HG03108 (cell line): ENCODE results near the gene SPG7.

ENCODE experiments used
- ATAC-seq: cut with Tn5 transposase; IDR thresholded peaks from one replicate; pipeline ENCODE4 v1.9.1; 2021; ENCODE audit warnings: moderate library complexity; ENCODE audit not compliant: unreplicated experiment

The SPG7 gene

GRCh38 chr16:89511374-89511773, 3.2 kb downstream of the SPG7 start:
- no peak for ATAC-seq

GRCh38 chr16:89512453-89512852, 4.2 kb downstream of the SPG7 start:
- ATAC-seq: no peak

GRCh38 chr16:89517128-89517527, 8.9 kb downstream of the SPG7 start:
- ATAC-seq: no peak

- ATAC-seq: no peak
These were observed 11.7 kb downstream of the SPG7 start for GRCh38 chr16:89519881-89520280.

- no peak for ATAC-seq
These were observed 14.1 kb downstream of the SPG7 start for GRCh38 chr16:89522287-89522686.

GRCh38 chr16:89523680-89524344, 15.6 kb downstream of the SPG7 start:
- no peak for ATAC-seq

- ATAC-seq: no peak
These were observed 17.1 kb downstream of the SPG7 start for GRCh38 chr16:89525146-89525913.

GRCh38 chr16:89529097-89529496, 20.9 kb downstream of the SPG7 start:
- ATAC-seq: no peak

GRCh38 chr16:89530401-89531381, 22.5 kb downstream of the SPG7 start:
- no peak for ATAC-seq

- ATAC-seq: no peak
These were observed 23.8 kb downstream of the SPG7 start for GRCh38 chr16:89531821-89532526.

- no peak for ATAC-seq
These were observed 26.1 kb downstream of the SPG7 start for GRCh38 chr16:89534252-89534756.

- ATAC-seq: no peak
These were observed 28.2 kb downstream of the SPG7 start for GRCh38 chr16:89536371-89536770.

GRCh38 chr16:89536886-89537548, 28.8 kb downstream of the SPG7 start:
- ATAC-seq: no peak

GRCh38 chr16:89537549-89537925, 29.3 kb downstream of the SPG7 start:
- no peak for ATAC-seq

- ATAC-seq: no peak
These were observed 30.1 kb downstream of the SPG7 start for GRCh38 chr16:89538286-89538685.

GRCh38 chr16:89540557-89540956, 32.4 kb downstream of the SPG7 start:
- ATAC-seq: no peak

- ATAC-seq: no peak
These were observed 33.6 kb downstream of the SPG7 start for GRCh38 chr16:89541792-89542191.

GRCh38 chr16:89544113-89544512, 35.9 kb downstream of the SPG7 start:
- ATAC-seq: no peak

- ATAC-seq: no peak
These were observed 36.5 kb downstream of the SPG7 start for GRCh38 chr16:89544713-89545043.
